GM19455 (cell line): Measurements from ENCODE around the gene RPS29.
"Not testable (repeated sequence)": the region's sequence is repeated elsewhere in the genome, so short reads cannot be mapped to it uniquely, and the experiment has no call there.

Experiments
- ATAC-seq: cut with Tn5 transposase; IDR thresholded peaks from one replicate; pipeline ENCODE4 v1.9.1; 2021; ENCODE audit not compliant: unreplicated experiment

RPS29 gene

DNA sequence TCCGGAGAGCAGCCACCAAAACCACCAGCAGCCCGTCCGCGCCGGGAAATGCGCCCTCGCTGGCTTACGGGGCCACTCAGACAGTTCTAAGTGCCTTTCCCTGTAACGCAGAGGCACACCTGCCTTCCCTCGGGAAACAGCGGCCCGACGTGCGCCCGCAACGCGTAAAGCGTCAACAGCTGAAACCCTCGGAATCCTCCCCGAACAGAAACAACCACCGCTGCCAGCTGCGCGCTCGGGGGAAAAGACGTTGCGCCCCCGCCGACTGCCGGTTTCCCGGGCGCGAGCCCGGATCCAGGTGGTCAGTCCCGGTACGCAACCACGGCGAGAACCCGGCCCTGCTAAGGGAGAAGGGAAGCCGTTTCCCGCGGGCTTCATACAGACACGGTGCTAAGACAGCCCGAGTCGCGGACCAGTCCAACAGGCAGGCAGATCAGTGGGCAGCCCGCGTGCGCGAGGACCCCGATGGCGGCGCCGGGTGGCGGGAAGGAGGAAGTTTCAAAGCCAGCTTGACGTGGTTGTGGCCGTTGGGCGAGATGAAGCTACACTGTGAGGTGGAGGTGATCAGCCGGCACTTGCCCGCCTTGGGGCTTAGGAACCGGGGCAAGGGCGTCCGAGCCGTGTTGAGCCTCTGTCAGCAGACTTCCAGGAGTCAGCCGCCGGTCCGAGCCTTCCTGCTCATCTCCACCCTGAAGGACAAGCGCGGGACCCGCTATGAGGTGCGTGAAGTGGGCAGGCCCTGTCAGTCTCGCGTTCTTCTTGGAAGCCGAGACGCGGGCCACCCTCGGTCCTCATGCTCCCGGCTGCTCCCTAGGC, 12.5 kb upstream of the RPS29 start, which contains the start of gene LRR1:
Gene LRR1 (plus strand): TSS at position 456 of the 816 bp plus-strand sequence. CDS start 81 bp downstream, at position 537.
- ATAC-seq = peak; percentile 49

DNA sequence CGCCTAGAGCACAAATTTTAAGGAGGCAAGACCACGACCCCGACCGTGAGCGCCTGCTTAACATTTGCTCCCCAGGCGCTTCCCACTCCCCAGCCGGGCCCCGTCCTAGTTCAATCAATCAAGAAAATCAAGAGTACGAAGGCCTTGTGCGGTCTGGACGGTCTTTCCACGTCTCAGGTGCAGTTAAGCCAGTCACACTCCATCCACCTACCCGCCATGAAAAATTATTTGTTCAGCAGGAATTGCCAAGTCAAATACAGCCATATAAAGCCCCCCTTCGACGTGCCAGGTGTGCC, 12.0 kb upstream of the RPS29 start:
- ATAC-seq = no peak

DNA sequence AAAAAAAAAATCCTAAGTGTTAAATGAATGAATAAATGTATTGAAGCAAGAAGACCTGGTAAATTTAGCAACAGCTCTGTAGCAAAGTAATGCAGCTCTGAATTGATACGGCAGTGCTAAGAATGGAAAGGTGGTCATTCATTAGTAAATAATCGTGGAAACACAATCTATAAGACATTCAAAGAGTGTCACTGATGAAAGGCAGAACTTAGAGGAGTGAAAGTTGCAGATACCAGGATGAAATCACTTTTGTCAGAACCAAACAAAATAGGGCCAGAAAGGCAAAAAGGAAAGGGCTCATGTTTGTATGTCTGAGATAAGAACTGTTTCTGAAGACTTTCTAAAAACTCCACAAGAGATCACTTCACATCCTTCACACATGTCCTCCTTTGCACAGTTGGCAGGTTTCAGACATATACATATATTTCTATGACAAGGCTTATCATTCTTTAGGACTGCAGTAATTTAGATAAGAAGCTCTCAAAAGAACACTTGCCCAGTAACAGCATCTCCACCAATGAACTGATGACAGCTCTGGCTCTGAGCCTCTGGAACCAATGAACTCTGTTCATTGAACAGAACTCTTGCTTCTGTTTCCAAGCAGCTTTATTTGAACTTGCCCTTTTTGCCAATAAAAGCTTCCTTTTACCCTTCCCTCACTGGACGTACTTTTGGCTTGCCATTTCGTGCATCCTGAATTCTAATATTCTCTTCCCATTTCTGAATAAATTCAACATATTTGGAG, 8.3 kb upstream of the RPS29 start:
- ATAC-seq = peak; percentile 15

DNA sequence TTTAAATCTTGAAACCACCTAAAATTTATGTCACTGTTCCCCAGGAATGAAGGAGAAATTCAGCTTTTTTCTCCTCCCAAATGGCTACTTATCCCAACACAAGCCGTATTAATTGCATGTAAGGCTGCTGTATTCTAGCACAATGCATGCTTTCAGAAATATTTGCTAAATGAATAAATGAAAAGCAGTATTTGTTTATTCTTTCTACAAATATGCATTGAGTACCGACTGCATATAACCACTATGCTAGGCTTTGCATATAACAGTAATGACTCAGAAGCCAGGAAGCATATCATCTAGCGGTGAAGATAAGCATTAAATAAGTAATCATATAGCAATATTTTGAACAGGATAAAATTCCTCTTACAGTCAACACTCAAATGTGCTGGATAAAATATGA, 6.8 kb upstream of the RPS29 start:
- peak; percentile 39 for ATAC-seq

DNA sequence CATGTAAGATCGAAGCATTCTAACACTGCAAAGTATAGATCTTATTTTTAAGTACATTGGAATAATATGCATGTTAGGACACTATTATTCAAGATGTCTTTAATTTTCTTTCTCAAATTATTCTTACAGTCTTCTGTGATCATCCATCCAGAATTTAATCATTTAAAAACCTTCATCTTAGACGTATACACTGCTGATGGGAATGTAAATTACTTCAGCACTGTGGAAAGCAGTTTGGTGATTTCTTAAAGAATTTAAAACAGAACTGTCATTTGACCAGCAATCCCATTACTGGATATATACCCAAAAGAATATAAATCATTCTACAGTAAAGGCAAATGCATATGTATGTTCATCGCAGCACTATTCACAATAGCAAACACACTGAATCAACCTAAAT, 3.2 kb upstream of the RPS29 start:
- no peak for ATAC-seq

DNA sequence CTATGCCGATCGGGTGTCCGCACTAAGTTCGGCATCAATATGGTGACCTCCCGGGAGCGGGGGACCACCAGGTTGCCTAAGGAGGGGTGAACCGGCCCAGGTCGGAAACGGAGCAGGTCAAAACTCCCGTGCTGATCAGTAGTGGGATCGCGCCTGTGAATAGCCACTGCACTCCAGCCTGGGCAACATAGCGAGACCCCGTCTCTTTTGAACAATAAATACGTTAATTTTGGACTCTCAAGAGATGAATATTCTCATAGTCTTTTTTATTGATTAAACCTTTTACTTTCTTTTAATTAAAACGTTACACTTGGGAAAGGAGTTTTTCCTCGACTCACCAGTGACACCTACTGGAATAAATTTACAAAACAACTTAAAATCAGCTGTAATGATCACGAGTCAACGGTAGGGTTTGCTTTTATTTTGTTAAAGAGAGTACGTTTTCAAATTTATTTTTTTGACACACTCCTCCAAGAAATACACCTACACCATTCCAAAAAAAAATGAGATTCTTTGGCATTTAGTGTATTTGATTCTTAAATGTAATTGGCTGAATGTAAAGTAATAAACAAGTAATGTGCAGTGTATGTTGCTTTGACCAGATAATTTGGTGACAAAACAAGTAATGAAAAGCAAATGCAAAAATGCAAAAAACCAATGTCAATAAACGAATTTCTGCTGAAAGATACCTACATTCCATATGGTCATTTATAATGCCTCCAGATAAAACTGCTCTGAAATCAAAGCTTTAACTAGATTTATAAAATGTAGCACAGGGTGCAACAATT, 687 bp upstream of the RPS29 start:
- peak; percentile 27 for ATAC-seq

DNA sequence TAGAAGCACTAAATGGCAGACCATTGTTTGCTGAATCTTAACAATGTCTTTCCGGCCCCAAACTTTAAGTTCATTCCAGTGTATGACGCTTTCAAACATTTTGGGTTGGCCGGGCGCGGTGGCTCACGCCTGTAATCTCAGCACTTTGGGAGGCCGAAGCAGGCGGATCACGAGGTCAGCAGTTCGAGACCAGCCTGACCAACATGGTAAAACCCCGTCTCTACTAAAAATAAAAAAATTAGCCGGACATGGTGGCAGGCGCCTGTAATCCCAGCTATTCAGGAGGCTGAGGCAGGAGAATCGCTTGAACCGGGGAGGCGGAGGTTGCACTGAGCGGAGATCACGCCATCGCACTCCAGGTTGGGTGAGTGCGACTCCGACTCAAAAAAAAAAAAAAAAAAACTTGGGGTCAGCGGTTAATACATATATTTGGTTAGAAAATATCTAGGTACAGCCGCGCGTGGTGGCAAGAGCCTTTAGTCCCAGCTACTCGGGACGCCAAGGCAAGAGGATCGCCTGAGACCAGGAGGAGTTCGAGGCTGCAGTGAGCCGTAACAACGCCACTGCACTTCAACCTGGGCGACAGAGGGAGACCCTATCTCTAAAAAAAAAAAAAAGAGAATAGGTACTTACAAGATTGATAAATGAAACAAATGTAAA, 1.1 kb downstream of the RPS29 start:
- not testable (repeated sequence) for ATAC-seq

DNA sequence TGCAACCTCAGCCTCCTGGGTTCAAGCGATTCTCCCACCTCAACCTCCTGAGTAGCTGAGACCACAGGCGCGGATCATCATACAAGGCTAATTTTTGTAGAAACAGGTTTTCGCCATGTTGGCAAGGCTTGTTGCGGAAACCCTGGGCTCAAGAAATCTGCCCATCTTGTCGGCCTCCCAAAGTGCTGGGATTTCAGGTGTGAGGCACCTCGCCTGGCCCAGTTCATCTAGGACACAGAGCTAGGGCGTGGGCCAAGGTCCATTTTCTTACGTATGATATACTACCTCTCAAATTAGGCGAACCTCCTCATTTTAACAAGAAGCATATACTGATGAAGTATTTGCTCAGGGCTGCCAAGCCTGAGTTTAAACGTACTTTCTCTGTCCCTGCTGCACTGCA, 2.1 kb downstream of the RPS29 start:
- ATAC-seq = no peak

DNA sequence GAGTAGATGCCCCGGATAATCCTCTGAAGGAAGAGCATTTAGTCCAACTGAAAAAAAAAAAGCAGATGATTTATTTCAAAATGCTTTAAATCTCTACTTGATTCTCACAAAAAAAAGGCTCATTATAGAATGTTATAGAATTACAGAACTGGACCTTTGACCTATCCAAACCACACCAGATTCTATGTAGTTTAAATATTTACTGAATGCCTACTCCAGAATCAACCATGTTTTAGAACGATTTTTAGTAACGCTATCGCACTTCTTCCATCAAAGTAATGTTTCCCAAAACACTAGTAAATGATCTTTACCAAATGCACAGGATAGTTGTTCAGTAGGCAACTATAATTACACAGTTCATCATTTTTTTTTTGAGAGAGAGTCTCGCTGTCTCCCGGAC, 2.6 kb downstream of the RPS29 start:
- ATAC-seq = no peak

DNA sequence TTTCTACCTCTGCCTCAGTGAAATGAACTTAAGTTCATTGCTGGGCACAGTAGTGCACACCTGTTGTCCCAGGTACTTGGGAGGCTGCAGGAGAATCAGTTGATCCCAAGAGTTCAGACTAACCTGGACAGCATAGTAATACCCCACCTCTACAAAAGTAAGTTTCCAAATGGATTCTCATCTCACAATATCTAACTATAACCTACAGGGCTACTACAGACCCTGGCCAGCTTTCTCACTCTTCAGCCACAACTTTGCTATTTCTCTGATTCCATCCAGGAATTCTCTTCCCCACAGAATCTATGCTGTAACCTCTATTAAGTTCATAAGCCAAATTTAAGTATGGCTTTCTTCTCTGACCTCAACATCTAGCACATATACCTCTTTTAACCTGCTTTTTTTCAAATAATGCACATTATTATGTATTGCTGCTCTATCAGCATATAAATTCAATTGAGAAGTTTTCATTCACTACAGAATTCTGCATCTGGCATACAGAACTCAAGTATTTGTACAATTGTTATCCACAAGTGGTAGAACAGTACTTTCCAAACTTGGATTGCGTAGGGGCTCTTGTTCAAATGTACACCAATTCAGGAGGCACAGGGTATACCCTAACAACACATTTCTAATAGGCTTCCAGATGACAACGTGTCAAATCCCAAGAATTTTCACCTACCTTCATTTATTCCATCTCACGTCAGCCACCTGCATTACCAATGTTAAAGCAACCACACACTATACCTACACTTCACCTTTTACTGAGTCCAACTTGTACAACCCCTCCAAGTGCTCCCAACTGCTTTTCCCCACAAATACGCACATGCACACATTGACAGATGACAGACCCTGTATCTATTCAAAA, 3.8 kb downstream of the RPS29 start:
- no peak for ATAC-seq

DNA sequence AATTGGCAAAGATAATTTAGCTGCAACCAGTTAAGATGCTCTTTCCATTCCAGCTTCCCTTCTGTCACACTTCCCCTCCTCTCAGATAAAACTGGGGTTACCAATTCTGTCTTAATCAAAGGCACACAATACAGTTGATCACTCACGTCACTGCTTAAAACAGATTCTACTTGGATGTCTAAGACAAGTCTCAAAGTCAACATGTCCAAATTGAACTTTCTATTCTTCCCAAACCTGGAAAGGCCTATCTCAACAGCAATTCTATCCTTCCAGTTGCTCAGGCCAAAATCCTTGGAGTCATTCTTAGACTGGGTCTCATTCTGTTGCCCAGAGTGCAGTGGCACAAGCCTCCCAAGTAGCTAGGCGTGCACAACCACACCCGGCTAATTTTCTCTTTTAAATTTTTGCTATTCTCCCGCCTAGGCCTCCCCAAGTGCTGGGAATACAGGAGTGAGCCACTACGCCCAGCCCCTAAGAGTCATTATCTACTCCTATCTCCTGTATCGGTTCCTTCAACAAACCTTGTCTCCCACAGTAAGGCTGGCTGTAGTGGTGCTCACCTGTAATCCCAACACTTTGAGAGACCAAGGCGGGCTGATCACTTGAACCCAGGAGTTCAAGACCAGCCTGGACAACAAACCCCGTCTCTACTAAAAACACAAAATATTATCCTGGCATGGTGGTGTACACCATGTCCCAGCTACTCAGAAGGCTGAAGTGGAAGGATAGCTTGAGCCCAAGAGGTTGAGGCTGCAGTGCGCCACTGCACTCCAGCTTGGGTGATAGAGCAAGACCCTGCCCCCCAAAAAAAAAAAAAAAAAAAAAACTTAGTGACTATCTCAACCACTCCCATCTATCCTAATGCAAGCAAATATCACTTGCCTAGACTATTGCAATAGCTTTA, 4.7 kb downstream of the RPS29 start:
- ATAC-seq = no peak

DNA sequence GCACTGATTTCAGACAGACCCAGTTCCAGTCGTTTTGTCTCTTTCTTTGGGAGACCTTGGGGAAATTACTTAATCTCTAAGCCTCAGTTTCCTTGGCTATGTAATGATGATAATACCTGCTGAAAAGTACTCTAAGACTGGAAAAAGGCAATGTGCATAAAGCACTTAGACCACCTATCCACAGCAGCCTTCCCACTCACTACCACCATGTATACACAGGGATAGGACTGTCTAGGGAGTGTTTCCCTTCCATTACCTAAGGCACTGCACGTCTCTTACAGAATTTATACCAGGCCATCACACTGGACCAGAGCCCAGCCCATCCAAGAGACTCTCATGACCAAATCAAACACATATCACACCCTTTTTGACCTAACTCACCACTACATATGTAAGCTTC, 6.3 kb downstream of the RPS29 start:
- no peak for ATAC-seq

DNA sequence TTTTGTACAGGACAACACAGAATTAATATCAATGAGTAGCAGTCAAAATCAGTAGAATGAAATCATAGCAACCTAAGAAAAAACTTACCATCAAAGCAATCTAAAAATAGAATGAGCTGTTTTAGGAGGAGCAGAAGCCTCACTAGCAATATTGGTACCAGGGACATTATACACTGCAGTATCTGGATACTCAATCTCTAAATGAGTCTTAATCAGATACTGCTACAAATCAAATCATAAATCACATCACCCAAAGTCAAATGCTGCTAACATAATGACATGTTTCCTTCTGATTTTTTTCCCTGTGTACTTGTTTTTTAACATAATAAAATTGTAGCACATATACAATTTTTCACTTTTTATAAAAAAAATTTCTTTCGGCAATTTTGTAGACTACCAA, 8.0 kb downstream of the RPS29 start:
- ATAC-seq = no peak

DNA sequence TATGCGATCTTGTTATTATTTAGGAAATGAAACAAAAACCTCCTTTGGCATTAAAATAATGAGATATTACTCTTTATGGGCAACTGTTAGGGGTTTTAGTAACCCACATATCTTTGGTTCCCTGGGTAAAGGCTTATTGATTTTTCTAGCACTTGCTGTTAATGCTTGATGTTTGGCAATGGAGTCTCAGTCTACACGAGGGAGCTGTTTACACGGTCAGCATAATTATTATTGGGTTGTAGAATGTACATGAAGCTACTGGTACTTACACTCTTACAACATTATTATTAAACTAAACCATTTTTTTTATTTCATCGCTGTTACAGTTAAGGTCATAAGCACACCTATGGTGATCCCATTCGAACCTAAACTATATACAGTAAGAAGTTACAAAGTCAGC, 12.1 kb downstream of the RPS29 start:
- no peak for ATAC-seq

DNA sequence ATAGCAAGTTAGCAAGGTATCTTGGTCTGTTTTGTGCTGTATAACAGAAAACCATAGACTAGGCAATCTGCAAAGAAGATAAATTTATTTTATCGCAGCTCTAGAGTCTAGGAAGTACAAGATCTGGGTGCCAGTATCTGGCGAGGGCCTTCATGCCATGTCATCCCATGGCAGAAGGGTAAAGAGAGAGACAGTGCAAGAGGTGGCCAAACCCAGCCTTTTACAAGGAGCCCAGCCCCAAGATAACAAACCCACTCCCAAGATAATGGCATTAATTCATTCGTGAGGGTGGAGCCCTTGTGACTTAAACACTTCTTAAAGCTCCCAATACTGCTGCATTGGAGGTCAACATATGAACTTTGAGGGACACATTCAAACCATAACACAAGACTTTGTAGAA, 16.9 kb downstream of the RPS29 start:
- ATAC-seq = no peak

DNA sequence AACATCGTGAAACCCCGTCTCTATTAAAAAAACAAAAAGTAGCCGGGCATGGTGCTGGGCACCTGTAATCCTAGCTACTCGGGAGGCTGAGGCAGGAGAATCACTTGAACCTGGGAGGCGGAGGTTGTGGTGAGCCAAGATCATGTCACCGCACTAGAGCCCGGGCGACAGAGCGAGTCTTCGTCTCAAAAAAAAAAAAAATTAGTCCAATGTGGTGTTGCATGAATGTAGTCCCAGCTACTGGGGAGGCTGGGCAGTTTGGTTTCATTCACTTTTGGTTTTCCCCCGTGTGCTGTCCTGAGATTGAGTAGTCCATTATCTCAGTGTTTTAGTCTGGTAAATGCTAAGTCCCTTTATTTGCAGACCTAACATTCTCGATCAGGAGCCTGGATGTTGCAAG, 19.5 kb downstream of the RPS29 start:
- ATAC-seq = no peak

DNA sequence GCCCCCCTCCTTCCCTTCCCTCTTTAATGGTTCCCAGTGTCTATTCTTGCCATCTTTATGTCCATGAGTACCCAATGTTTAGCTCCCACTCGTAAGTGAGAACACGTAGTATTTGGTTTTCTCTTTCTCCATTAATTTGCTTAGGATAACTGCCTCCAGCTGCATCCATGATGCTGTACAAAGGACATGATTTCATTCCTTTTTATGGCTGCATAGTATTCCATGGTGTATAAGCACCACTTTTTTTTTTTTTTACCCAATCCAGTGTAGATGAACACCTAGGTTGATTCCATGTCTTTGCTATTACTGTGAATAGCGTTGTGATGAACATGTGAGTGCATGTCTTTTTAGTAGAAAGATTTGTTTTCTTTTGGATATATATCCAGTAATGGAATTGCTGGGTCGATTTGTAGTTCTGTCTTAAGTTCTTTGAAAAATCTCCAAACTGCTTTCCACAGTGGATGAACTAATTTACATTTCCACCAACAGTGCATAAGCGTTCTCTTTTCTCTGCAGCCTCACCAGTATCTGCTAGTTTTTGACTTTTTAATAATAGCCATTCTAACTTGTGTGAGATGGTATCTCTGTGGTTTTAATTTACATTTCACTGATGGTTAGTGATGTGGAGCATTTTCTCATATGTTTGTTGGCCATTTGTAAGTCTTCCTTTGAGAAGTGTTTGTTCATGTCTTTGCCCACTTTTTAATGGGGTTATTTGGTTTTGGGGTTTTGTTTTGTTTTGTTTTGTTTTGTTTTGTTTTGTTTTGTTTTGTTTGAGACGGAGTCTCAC, 26.0 kb downstream of the RPS29 start:
- no peak for ATAC-seq

DNA sequence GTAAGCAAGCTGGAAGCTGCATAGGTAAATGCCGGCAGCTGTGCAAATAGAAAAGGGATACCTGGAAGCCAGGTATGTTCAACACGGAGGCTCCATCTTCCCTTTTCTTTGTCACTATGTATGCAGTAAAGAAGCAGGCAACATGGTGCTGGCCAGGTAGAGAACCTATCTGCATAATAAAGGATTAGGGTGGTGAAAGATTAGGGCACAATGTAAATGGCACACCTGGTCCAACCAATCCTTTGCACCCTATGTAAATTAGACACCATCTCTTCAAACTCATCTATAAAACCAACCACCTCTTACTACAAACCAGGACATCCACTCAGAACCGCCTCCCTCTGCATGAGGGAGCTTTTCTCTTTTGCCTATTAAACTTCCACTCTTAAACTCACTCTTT, 32.3 kb downstream of the RPS29 start:
- ATAC-seq = no peak

DNA sequence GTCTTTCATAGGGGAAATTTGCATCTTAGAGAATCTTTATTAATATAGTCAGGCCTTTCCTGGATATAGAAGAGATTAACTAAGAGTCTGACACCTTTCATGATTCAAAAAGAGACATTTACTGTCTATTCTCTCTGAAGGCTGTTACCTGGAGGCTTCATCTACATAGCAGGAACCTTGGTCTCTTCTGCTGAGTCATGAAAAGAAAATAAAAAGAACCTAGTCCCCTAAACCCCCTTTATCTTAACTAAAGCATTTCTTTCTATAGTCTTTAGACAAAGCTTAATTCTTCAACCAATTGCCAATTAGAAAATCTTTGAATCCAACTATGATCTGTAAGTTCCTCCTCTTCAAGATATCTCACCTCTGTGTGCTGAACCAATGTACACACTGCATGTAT, 33.1 kb downstream of the RPS29 start:
- no peak for ATAC-seq
